ENCODE data around the gene GALNT1.

GALNT1 gene

GRCh38 chr18:35641916-35642315 lies 60.4 kb downstream of the GALNT1 start:
- Histone ChIP-seq H3K4me1 (ENCODE audit: insufficient read depth, low read length) (no peaks in the 10 kb centered on the region), H3K4me3 (ENCODE audit: low read depth in 1 of 2, low read length in 2 of 2) (no peak overlapping the region), H3K9me3 (ENCODE audit: low read length) (no peaks in the 10 kb centered on the region), H3K27ac (ENCODE audit: low read depth, low read length) (no peak overlapping the region), H3K9ac (ENCODE audit: low read length) (no peak overlapping the region), H3K27me3 (ENCODE audit: control insufficient read depth in 1 of 2, insufficient read depth in 2 of 2, low read length in 2 of 2) (no peaks in the 10 kb centered on the region), H3K36me3 (ENCODE audit: insufficient read depth, low read length) (no peaks in the 10 kb centered on the region)

GRCh38 chr18:35642802-35643201 lies 61.3 kb downstream of the GALNT1 start:
- Histone ChIP-seq H3K4me1 (ENCODE audit: insufficient read depth, low read length) (no peaks in the 10 kb centered on the region), H3K27me3 (ENCODE audit: control insufficient read depth in 1 of 2, insufficient read depth in 2 of 2, low read length in 2 of 2) (no peaks in the 10 kb centered on the region), H3K36me3 (ENCODE audit: insufficient read depth, low read length) (no peaks in the 10 kb centered on the region), H3K4me3 (ENCODE audit: low read depth in 1 of 2, low read length in 2 of 2) (no peak overlapping the region), H3K9ac (ENCODE audit: low read length) (no peak overlapping the region), H3K9me3 (ENCODE audit: low read length) (no peaks in the 10 kb centered on the region), H3K27ac (ENCODE audit: low read depth, low read length) (no peak overlapping the region)

- H3K27ac ChIP-seq (ENCODE audit: low read depth, low read length), result no peak overlapping the region
- H3K9me3 ChIP-seq (ENCODE audit: low read length), result no peaks in the 10 kb centered on the region
- H3K9ac ChIP-seq (ENCODE audit: low read length), result no peak overlapping the region
- no peak overlapping the region for H3K4me3 ChIP-seq (ENCODE audit: low read depth in 1 of 2, low read length in 2 of 2)
- H3K36me3 ChIP-seq (ENCODE audit: insufficient read depth, low read length), result no peaks in the 10 kb centered on the region
- H3K27me3 ChIP-seq (ENCODE audit: control insufficient read depth in 1 of 2, insufficient read depth in 2 of 2, low read length in 2 of 2), result no peaks in the 10 kb centered on the region
- H3K4me1 ChIP-seq (ENCODE audit: insufficient read depth, low read length), result no peaks in the 10 kb centered on the region
Observed at GRCh38 chr18:35646449-35646848, 64.9 kb downstream of the GALNT1 start.

GRCh38 chr18:35653392-35654135 lies 72.0 kb downstream of the GALNT1 start:
- no peaks in the 10 kb centered on the region for H3K36me3 ChIP-seq (ENCODE audit: insufficient read depth, low read length)

GRCh38 chr18:35658112-35658511 lies 76.6 kb downstream of the GALNT1 start:
- Histone ChIP-seq H3K9me3 (ENCODE audit: low read length) (no peaks in the 10 kb centered on the region), H3K9ac (ENCODE audit: low read length) (no peak overlapping the region), H3K36me3 (ENCODE audit: insufficient read depth, low read length) (no peaks in the 10 kb centered on the region), H3K27ac (ENCODE audit: low read depth, low read length) (no peak overlapping the region), H3K27me3 (ENCODE audit: control insufficient read depth in 1 of 2, insufficient read depth in 2 of 2, low read length in 2 of 2) (no peaks in the 10 kb centered on the region), H3K4me1 (ENCODE audit: insufficient read depth, low read length) (peaks cover 16% of the 10 kb centered on the region), H3K4me3 (ENCODE audit: low read depth in 1 of 2, low read length in 2 of 2) (no peak overlapping the region)

More at GRCh38 chr18:35653392-35654135, 72.0 kb downstream of the GALNT1 start:
- no peaks in the 10 kb centered on the region for H3K27me3 ChIP-seq (ENCODE audit: control insufficient read depth in 1 of 2, insufficient read depth in 2 of 2, low read length in 2 of 2)
- peaks cover 21% of the 10 kb centered on the region for H3K4me1 ChIP-seq (ENCODE audit: insufficient read depth, low read length)
- no peak overlapping the region for H3K9ac ChIP-seq (ENCODE audit: low read length)
- no peak overlapping the region for H3K27ac ChIP-seq (ENCODE audit: low read depth, low read length)
- no peaks in the 10 kb centered on the region for H3K9me3 ChIP-seq (ENCODE audit: low read length)
- no peak overlapping the region for H3K4me3 ChIP-seq (ENCODE audit: low read depth in 1 of 2, low read length in 2 of 2)

- H3K4me3 ChIP-seq (ENCODE audit: low read depth in 1 of 2, low read length in 2 of 2), result no peak overlapping the region
- H3K4me1 ChIP-seq (ENCODE audit: insufficient read depth, low read length), result no peaks in the 10 kb centered on the region
- peaks cover 16% of the 10 kb centered on the region for H3K36me3 ChIP-seq (ENCODE audit: insufficient read depth, low read length)
- H3K27me3 ChIP-seq (ENCODE audit: control insufficient read depth in 1 of 2, insufficient read depth in 2 of 2, low read length in 2 of 2), result no peaks in the 10 kb centered on the region
- no peak overlapping the region for H3K27ac ChIP-seq (ENCODE audit: low read depth, low read length)
- H3K9ac ChIP-seq (ENCODE audit: low read length), result no peak overlapping the region
- H3K9me3 ChIP-seq (ENCODE audit: low read length), result no peaks in the 10 kb centered on the region
Observed at GRCh38 chr18:35661483-35662146, 80.1 kb downstream of the GALNT1 start.

- H3K27me3 ChIP-seq (ENCODE audit: control insufficient read depth in 1 of 2, insufficient read depth in 2 of 2, low read length in 2 of 2), result no peaks in the 10 kb centered on the region
- H3K4me1 ChIP-seq (ENCODE audit: insufficient read depth, low read length), result no peaks in the 10 kb centered on the region
- H3K4me3 ChIP-seq (ENCODE audit: low read depth in 1 of 2, low read length in 2 of 2), result no peak overlapping the region
- no peak overlapping the region for H3K9ac ChIP-seq (ENCODE audit: low read length)
- H3K27ac ChIP-seq (ENCODE audit: low read depth, low read length), result no peak overlapping the region
- peaks cover 16% of the 10 kb centered on the region for H3K36me3 ChIP-seq (ENCODE audit: insufficient read depth, low read length)
- no peaks in the 10 kb centered on the region for H3K9me3 ChIP-seq (ENCODE audit: low read length)
Observed at GRCh38 chr18:35662293-35663062, 80.9 kb downstream of the GALNT1 start.

GRCh38 chr18:35671966-35672603 lies 90.5 kb downstream of the GALNT1 start:
- no peaks in the 10 kb centered on the region for H3K4me1 ChIP-seq (ENCODE audit: insufficient read depth, low read length)
- no peak overlapping the region for H3K9ac ChIP-seq (ENCODE audit: low read length)
- H3K27me3 ChIP-seq (ENCODE audit: control insufficient read depth in 1 of 2, insufficient read depth in 2 of 2, low read length in 2 of 2), result no peaks in the 10 kb centered on the region
- no peak overlapping the region for H3K27ac ChIP-seq (ENCODE audit: low read depth, low read length)
- no peak overlapping the region for H3K4me3 ChIP-seq (ENCODE audit: low read depth in 1 of 2, low read length in 2 of 2)
- H3K9me3 ChIP-seq (ENCODE audit: low read length), result no peaks in the 10 kb centered on the region
- no peaks in the 10 kb centered on the region for H3K36me3 ChIP-seq (ENCODE audit: insufficient read depth, low read length)

- Histone ChIP-seq H3K27ac (ENCODE audit: low read depth, low read length) (no peak overlapping the region), H3K9me3 (ENCODE audit: low read length) (no peaks in the 10 kb centered on the region), H3K4me3 (ENCODE audit: low read depth in 1 of 2, low read length in 2 of 2) (no peak overlapping the region), H3K4me1 (ENCODE audit: insufficient read depth, low read length) (no peaks in the 10 kb centered on the region), H3K27me3 (ENCODE audit: control insufficient read depth in 1 of 2, insufficient read depth in 2 of 2, low read length in 2 of 2) (no peaks in the 10 kb centered on the region), H3K9ac (ENCODE audit: low read length) (no peak overlapping the region), H3K36me3 (ENCODE audit: insufficient read depth, low read length) (peaks cover under 1% of the 10 kb centered on the region)
Observed at GRCh38 chr18:35672897-35673296, 91.4 kb downstream of the GALNT1 start.

GRCh38 chr18:35673682-35674081 lies 92.1 kb downstream of the GALNT1 start:
- no peak overlapping the region for H3K9ac ChIP-seq (ENCODE audit: low read length)
- H3K4me1 ChIP-seq (ENCODE audit: insufficient read depth, low read length), result no peaks in the 10 kb centered on the region
- no peak overlapping the region for H3K4me3 ChIP-seq (ENCODE audit: low read depth in 1 of 2, low read length in 2 of 2)
- H3K27ac ChIP-seq (ENCODE audit: low read depth, low read length), result no peak overlapping the region
- no peaks in the 10 kb centered on the region for H3K9me3 ChIP-seq (ENCODE audit: low read length)
- H3K36me3 ChIP-seq (ENCODE audit: insufficient read depth, low read length), result peaks cover 4% of the 10 kb centered on the region
- no peaks in the 10 kb centered on the region for H3K27me3 ChIP-seq (ENCODE audit: control insufficient read depth in 1 of 2, insufficient read depth in 2 of 2, low read length in 2 of 2)

GRCh38 chr18:35680139-35680551 lies 98.6 kb downstream of the GALNT1 start:
- no peaks in the 10 kb centered on the region for H3K4me1 ChIP-seq (ENCODE audit: insufficient read depth, low read length)
- no peak overlapping the region for H3K9ac ChIP-seq (ENCODE audit: low read length)
- H3K27me3 ChIP-seq (ENCODE audit: control insufficient read depth in 1 of 2, insufficient read depth in 2 of 2, low read length in 2 of 2), result no peaks in the 10 kb centered on the region
- no peaks in the 10 kb centered on the region for H3K9me3 ChIP-seq (ENCODE audit: low read length)
- H3K27ac ChIP-seq (ENCODE audit: low read depth, low read length), result no peak overlapping the region
- peaks cover 4% of the 10 kb centered on the region for H3K36me3 ChIP-seq (ENCODE audit: insufficient read depth, low read length)
- H3K4me3 ChIP-seq (ENCODE audit: low read depth in 1 of 2, low read length in 2 of 2), result no peak overlapping the region

Measured in muscle layer of colon (tissue), 2 donors.